Heart left ventricle (tissue), 13 donors: ENCODE results near the gene PDIK1L.

ENCODE experiments used
- POLR2A ChIP-seq, 2 donors: fragments of 450-650 bp; IDR thresholded peaks; one replicate each; pipeline ENCODE4 v1.6.1; 2017; ENCODE audit warnings: antibody characterized with exemption in 2 of 2, mild to moderate bottlenecking in 2 of 2, moderate library complexity in 2 of 2
- TF ChIP-seq, protein P1 (sequence below), 12 donors: fragments of 200-600 bp; sonication (generic) in 4 of 12; IDR thresholded peaks; one replicate each; pipeline versions ENCODE4 v1.5.0 to v1.8.0; 2018 to 2022; ENCODE audit warnings: antibody characterized with exemption in 12 of 12, mild to moderate bottlenecking in 5 of 12
- donor health status: ischemic (EF 13 %, LVEDD 7.1; RV severe dilation, severe dysfunction).
- donor health status: DM: no; HTN: yes; CAD: no.
- donor health status: DM: no; HTN: no; CAD: no.
- donor health status: ischemic (EF 25% LVEDD 6.9; RV normal size, moderate dysfunction).
- donor health status: ischemic (EF 25% LVEDD 5.7; RV mildly dilated, moderate dysfunction).
- donor health status: ischemic (EF 35%, LVEDD 5.7; RV mildly dilated, moderate dysfunction).
- donor health status: nonischemic (EF 11% LVEDD 7.7; RV severe dilation, severe dysfunction).
- donor health status: DM: yes; HTN: yes; CAD: no.
- donor health status: PGD.
- donor health status: ischemic (EF 29% LVEDD 5.4; RV normal size, mild dysfunction).
- donor health status: nonischemic (EF 23%, LVEDD 6.1; RV moderate dilation, normal function).

- TF ChIP-seq, protein P1, sequence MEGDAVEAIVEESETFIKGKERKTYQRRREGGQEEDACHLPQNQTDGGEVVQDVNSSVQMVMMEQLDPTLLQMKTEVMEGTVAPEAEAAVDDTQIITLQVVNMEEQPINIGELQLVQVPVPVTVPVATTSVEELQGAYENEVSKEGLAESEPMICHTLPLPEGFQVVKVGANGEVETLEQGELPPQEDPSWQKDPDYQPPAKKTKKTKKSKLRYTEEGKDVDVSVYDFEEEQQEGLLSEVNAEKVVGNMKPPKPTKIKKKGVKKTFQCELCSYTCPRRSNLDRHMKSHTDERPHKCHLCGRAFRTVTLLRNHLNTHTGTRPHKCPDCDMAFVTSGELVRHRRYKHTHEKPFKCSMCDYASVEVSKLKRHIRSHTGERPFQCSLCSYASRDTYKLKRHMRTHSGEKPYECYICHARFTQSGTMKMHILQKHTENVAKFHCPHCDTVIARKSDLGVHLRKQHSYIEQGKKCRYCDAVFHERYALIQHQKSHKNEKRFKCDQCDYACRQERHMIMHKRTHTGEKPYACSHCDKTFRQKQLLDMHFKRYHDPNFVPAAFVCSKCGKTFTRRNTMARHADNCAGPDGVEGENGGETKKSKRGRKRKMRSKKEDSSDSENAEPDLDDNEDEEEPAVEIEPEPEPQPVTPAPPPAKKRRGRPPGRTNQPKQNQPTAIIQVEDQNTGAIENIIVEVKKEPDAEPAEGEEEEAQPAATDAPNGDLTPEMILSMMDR (IDR thresholded peaks at IDR 0.05): no peak
- TF ChIP-seq POLR2A (IDR thresholded peaks at IDR 0.05): no peak
These were observed 13.9 kb upstream of the PDIK1L start for GRCh38 chr1:26097696-26098095.
